ENCODE measurements around the gene SDK1. TPM values are rescaled to one million over a fixed set of nuclear protein-coding genes. Genes with fewer than 3 reads are reported as not detected.

Gene SDK1
- total RNA-seq, 1 donor = 0.43 TPM

DNA sequence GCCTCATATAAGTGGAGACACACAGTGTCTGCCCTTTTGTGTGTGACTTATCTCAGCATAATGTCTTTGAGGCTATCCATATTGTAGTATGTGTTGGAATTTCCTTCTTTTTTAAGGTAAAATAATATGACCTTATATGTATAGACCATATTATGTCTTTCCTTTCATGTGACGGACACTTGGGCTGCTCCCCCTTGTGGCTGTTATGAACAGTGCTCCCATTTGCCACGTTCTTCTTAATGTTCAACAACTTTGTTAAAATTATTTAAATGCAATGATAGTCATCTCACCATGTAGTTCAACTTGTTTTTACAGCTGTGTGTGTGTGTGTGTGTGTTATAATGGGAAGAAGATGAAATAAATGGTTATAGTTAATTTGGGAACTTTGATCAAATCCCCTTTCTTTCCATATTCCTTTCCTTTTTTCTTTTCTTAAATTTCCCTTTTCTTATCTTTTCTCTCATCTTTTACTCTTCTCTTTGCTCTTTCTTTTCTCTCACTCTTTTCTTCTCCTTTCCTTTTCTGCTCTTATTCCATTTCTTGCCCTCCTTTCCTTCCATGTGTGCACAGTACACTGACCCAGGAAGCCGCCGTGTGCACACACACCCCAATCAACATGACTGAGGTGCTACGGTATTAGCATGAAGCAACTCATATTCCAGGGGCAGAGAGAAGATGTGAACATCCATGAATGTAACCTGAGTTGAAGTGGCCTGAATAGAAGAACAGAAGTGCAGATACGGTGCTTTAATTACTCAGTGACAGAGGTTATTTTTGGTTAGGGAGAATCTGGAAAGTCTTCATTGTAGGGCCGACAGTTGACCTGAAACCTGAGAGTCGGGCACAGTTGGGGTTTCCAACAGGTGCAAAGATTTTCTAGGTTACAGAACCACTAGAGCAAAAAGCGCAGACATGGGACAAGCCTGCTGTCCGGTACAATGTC lies 596.6 kb downstream of the SDK1 start:
- no peak overlapping the region for H3K4me3 ChIP-seq (ENCODE audit: low read depth, low read length)
- peak; percentile 76 for TF ChIP-seq CTCF (IDR thresholded peaks at IDR 0.05; ENCODE audit: insufficient read depth, low read depth, low read length)
- DNase-seq (ENCODE audit: low read depth) = peak; percentile 53

DNA sequence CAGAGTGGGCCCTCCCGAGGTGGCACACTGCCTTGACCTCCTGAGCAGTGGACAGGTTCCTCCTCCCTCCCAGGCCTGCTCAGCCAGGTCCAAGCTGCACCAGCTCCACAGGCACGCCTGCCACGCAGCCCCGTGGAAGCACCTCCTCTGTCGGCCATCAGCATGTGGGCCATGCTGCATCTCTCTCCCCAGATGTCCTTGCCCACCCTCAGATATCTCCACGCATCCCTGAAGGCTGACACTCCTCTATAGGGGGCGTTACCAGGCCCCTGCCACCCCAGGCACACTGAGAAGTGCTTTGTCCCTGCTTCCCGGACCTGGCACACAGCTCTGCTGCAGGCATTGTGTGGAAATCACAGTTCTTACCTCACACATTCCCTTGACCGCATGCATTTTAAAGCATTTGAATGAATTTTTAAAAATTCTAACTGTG lies 598.5 kb downstream of the SDK1 start:
- no peak for TF ChIP-seq CTCF (IDR thresholded peaks at IDR 0.05; ENCODE audit: insufficient read depth, low read depth, low read length)
- H3K4me3 ChIP-seq (ENCODE audit: low read depth, low read length) = no peak overlapping the region

GRCh38 chr7:3908153-3908552 lies 607.1 kb downstream of the SDK1 start:
- no peak for DNase-seq (ENCODE audit: low read depth)
- no peak for TF ChIP-seq CTCF (IDR thresholded peaks at IDR 0.05; ENCODE audit: insufficient read depth, low read depth, low read length)
- no peak overlapping the region for H3K4me3 ChIP-seq (ENCODE audit: low read depth, low read length)

More for the DNA sequence above, 598.5 kb downstream of the SDK1 start:
- no peak for DNase-seq (ENCODE audit: low read depth)

GRCh38 chr7:3909128-3909527 lies 608.1 kb downstream of the SDK1 start:
- no peak for TF ChIP-seq CTCF (IDR thresholded peaks at IDR 0.05; ENCODE audit: insufficient read depth, low read depth, low read length)
- H3K4me3 ChIP-seq (ENCODE audit: low read depth, low read length) = no peak overlapping the region
- DNase-seq (ENCODE audit: low read depth) = no peak

- TF ChIP-seq CTCF (IDR thresholded peaks at IDR 0.05; ENCODE audit: insufficient read depth, low read depth, low read length) = no peak
- no peak for DNase-seq (ENCODE audit: low read depth)
- H3K4me3 ChIP-seq (ENCODE audit: low read depth, low read length) = no peak overlapping the region
Measured at GRCh38 chr7:3910054-3910453, 609.0 kb downstream of the SDK1 start.

GRCh38 chr7:3911685-3912084 lies 610.6 kb downstream of the SDK1 start:
- no peak for TF ChIP-seq CTCF (IDR thresholded peaks at IDR 0.05; ENCODE audit: insufficient read depth, low read depth, low read length)
- H3K4me3 ChIP-seq (ENCODE audit: low read depth, low read length) = no peak overlapping the region
- DNase-seq (ENCODE audit: low read depth) = no peak
